IgD-negative memory B cell (primary cell): ENCODE results near the gene ITGAV. TPM values are rescaled to one million over a fixed set of nuclear protein-coding genes. Genes with fewer than 3 reads are reported as not detected.

Experiments
- H3K27ac Mint-ChIP-seq, 3 donors: one replicate each; pipeline ENCODE4 v1.8.0; 2020 to 2022; ENCODE audit warnings: mild to moderate bottlenecking in 3 of 3, mixed read lengths in 3 of 3, moderate library complexity in 1 of 3
- H3K27me3 Mint-ChIP-seq: one replicate; pipeline ENCODE4 v1.8.0; 2021; ENCODE audit warnings: mixed read lengths
- H3K36me3 Mint-ChIP-seq: one replicate; pipeline ENCODE4 v1.8.0; 2020; ENCODE audit warnings: mild to moderate bottlenecking, mixed read lengths
- H3K4me1 Mint-ChIP-seq, 3 donors: one replicate each; pipeline ENCODE4 v1.8.0; 2020 to 2022; ENCODE audit warnings: mixed read lengths in 3 of 3, mild to moderate bottlenecking in 1 of 3
- H3K4me3 Mint-ChIP-seq, 4 donors: one replicate each; pipeline ENCODE4 v1.8.0; 2020 to 2022; ENCODE audit warnings: mild to moderate bottlenecking in 4 of 4, mixed read lengths in 4 of 4, moderate library complexity in 3 of 4
- H3K9me3 Mint-ChIP-seq, 3 donors: one replicate each; pipeline ENCODE4 v1.8.0; 2020 to 2021; ENCODE audit warnings: mixed read lengths in 3 of 3, mild to moderate bottlenecking in 1 of 3
- polyA plus RNA-seq: library from polyadenylated mRNA; unstranded; fragments of 300-500 nt; fragmentation: Illumina TruSeq; gene quantifications from one replicate; pipeline ENCODE4 v1.2.3, GENCODE V29; 2021

ITGAV gene
- polyA plus RNA-seq = 0.61 TPM

- Mint-ChIP-seq H3K36me3 (peaks cover 6% of the 10 kb centered on the region), H3K4me1 (peaks cover 5 to 24% (median 7%) of the 10 kb centered on the region in 3 donors), H3K9me3 (no peaks in the 10 kb centered on the region), H3K27ac (peak within 1 kb of the TSS; percentile 18 to 58 (median 54)), H3K27me3 (peaks cover 7% of the 10 kb centered on the region), H3K4me3 (peak within 1 kb of the TSS; percentile 84 to 92 (median 86))
These were observed at the start of gene ITGAV for GRCh38 chr2:186589612-186590349. Gene ITGAV (plus strand): TSS chr2:186590056. CDS start chr2:186590339, 283 bp downstream.

GRCh38 chr2:186540941-186541340 is 48.9 kb upstream of the ITGAV start:
- Mint-ChIP-seq H3K4me1 (no peaks in the 10 kb centered on the region), H3K36me3 (no peaks in the 10 kb centered on the region), H3K4me3 (no peak overlapping the region), H3K27ac (no peak overlapping the region), H3K27me3 (peaks cover 5% of the 10 kb centered on the region), H3K9me3 (no peaks in the 10 kb centered on the region)

GRCh38 chr2:186542002-186542401 is 47.9 kb upstream of the ITGAV start:
- Mint-ChIP-seq H3K27ac (no peak overlapping the region), H3K4me3 (no peak overlapping the region), H3K4me1 (no peaks in the 10 kb centered on the region), H3K36me3 (no peaks in the 10 kb centered on the region), H3K9me3 (no peaks in the 10 kb centered on the region), H3K27me3 (peaks cover 5% of the 10 kb centered on the region)

- Mint-ChIP-seq H3K4me1 (no peaks in the 10 kb centered on the region), H3K9me3 (no peaks in the 10 kb centered on the region), H3K36me3 (no peaks in the 10 kb centered on the region), H3K4me3 (no peak overlapping the region), H3K27ac (no peak overlapping the region), H3K27me3 (peaks cover 5% of the 10 kb centered on the region)
These were observed 46.2 kb upstream of the ITGAV start for GRCh38 chr2:186543561-186544131.

- H3K36me3 Mint-ChIP-seq = no peaks in the 10 kb centered on the region
- H3K27me3 Mint-ChIP-seq = peaks cover 7% of the 10 kb centered on the region
- H3K9me3 Mint-ChIP-seq = peaks cover 0 to 2% (median 0%) of the 10 kb centered on the region in 3 donors
- H3K4me3 Mint-ChIP-seq = no peak overlapping the region
- H3K4me1 Mint-ChIP-seq = no peaks in the 10 kb centered on the region
- H3K27ac Mint-ChIP-seq = no peak overlapping the region
These were observed 45.6 kb upstream of the ITGAV start for GRCh38 chr2:186544255-186544675.

GRCh38 chr2:186546846-186547245 is 43.0 kb upstream of the ITGAV start:
- Mint-ChIP-seq H3K4me3 (no peak overlapping the region), H3K36me3 (no peaks in the 10 kb centered on the region), H3K27ac (no peak overlapping the region), H3K4me1 (no peaks in the 10 kb centered on the region), H3K9me3 (peaks cover 0 to 2% (median 0%) of the 10 kb centered on the region in 3 donors), H3K27me3 (peaks cover 4% of the 10 kb centered on the region)

- Mint-ChIP-seq H3K4me3 (no peak overlapping the region), H3K9me3 (peaks cover 0 to 2% (median 2%) of the 10 kb centered on the region in 3 donors), H3K4me1 (no peaks in the 10 kb centered on the region), H3K27me3 (peaks cover 1% of the 10 kb centered on the region), H3K36me3 (no peaks in the 10 kb centered on the region), H3K27ac (no peak overlapping the region)
These were observed 38.4 kb upstream of the ITGAV start for GRCh38 chr2:186551323-186552050.

- Mint-ChIP-seq H3K9me3 (peaks cover 0 to 2% (median 0%) of the 10 kb centered on the region in 3 donors), H3K27ac (no peak overlapping the region), H3K4me3 (no peak overlapping the region), H3K4me1 (no peaks in the 10 kb centered on the region), H3K27me3 (no peaks in the 10 kb centered on the region), H3K36me3 (no peaks in the 10 kb centered on the region)
These were observed 35.4 kb upstream of the ITGAV start for GRCh38 chr2:186554429-186554828.

- Mint-ChIP-seq H3K27me3 (no peaks in the 10 kb centered on the region), H3K27ac (no peak overlapping the region), H3K4me1 (no peaks in the 10 kb centered on the region), H3K9me3 (peaks cover 0 to 2% (median 0%) of the 10 kb centered on the region in 3 donors), H3K4me3 (no peak overlapping the region), H3K36me3 (no peaks in the 10 kb centered on the region)
These were observed 34.8 kb upstream of the ITGAV start for GRCh38 chr2:186554850-186555671.

- H3K27ac Mint-ChIP-seq = no peak overlapping the region
These were observed 31.2 kb upstream of the ITGAV start for GRCh38 chr2:186558512-186559276.

GRCh38 chr2:186559370-186559769 is 30.5 kb upstream of the ITGAV start:
- no peaks in the 10 kb centered on the region for H3K27me3 Mint-ChIP-seq
- H3K4me3 Mint-ChIP-seq = no peak overlapping the region
- peaks cover 0 to 4% (median 3%) of the 10 kb centered on the region in 3 donors for H3K9me3 Mint-ChIP-seq
- H3K27ac Mint-ChIP-seq = no peak overlapping the region
- no peaks in the 10 kb centered on the region for H3K4me1 Mint-ChIP-seq
- no peaks in the 10 kb centered on the region for H3K36me3 Mint-ChIP-seq

More at GRCh38 chr2:186558512-186559276, 31.2 kb upstream of the ITGAV start:
- no peaks in the 10 kb centered on the region for H3K36me3 Mint-ChIP-seq
- no peaks in the 10 kb centered on the region for H3K4me1 Mint-ChIP-seq
- peaks cover 0 to 4% (median 0%) of the 10 kb centered on the region in 3 donors for H3K9me3 Mint-ChIP-seq
- no peaks in the 10 kb centered on the region for H3K27me3 Mint-ChIP-seq
- H3K4me3 Mint-ChIP-seq = no peak overlapping the region

- Mint-ChIP-seq H3K4me1 (no peaks in the 10 kb centered on the region), H3K27ac (no peak overlapping the region), H3K36me3 (no peaks in the 10 kb centered on the region), H3K4me3 (no peak overlapping the region), H3K27me3 (no peaks in the 10 kb centered on the region), H3K9me3 (peaks cover 0 to 4% (median 3%) of the 10 kb centered on the region in 3 donors)
These were observed 30.0 kb upstream of the ITGAV start for GRCh38 chr2:186559848-186560247.

- Mint-ChIP-seq H3K9me3 (peaks cover 0 to 4% (median 3%) of the 10 kb centered on the region in 3 donors), H3K27ac (no peak overlapping the region), H3K36me3 (no peaks in the 10 kb centered on the region), H3K27me3 (no peaks in the 10 kb centered on the region), H3K4me3 (no peak overlapping the region), H3K4me1 (no peaks in the 10 kb centered on the region)
These were observed 29.6 kb upstream of the ITGAV start for GRCh38 chr2:186560254-186560653.
